ENCODE results near the gene PABPC1L. TPM values are rescaled to one million over a fixed set of nuclear protein-coding genes. Genes with fewer than 3 reads are reported as not detected.
"Not testable (repeated sequence)": the region's sequence is repeated elsewhere in the genome, so short reads cannot be mapped to it uniquely, and the experiment has no call there.

Gene PABPC1L
- total RNA-seq, 1 experiment from 2014 or later: 127 TPM

GRCh38 chr20:44862286-44862685, 47.6 kb upstream of the PABPC1L start:
- no peaks in the 10 kb centered on the region for H3K79me2 ChIP-seq (ENCODE audit: insufficient read depth, low read length)
- H3K9ac ChIP-seq (ENCODE audit: low read length): no peak overlapping the region
- H4K20me1 ChIP-seq (ENCODE audit: insufficient read depth): no peaks in the 10 kb centered on the region
- no peaks in the 10 kb centered on the region for H3K9me2 ChIP-seq (ENCODE audit: insufficient read depth)
- RAD21 ChIA-PET (ENCODE audit: low non-redundant PET in 1 of 2, low total read pairs in 2 of 2, uncharacterized antibody in 2 of 2, unreplicated experiment in 2 of 2): interaction anchor here in 1 of 2 experiments (0.6 kb wide), 1 partner anchor 76 kb away, joined by 5 read pairs; no protein-coding TSS in a partner anchor
- H3K4me3 ChIP-seq (replicated peaks in 1 of 2; ENCODE audit: low read depth in 1 of 2, low read length in 2 of 2): no peak overlapping the region
- TF ChIP-seq POLR2AphosphoS5 (IDR thresholded peaks at IDR 0.05; ENCODE audit: low read depth, low read length): no peak
- no peak for TF ChIP-seq SP1 (IDR thresholded peaks at IDR 0.05; ENCODE audit: low read depth)
- no peak for TF ChIP-seq ATF3 (IDR thresholded peaks at IDR 0.05)
- no peak for DNase-seq (ENCODE audit: low read depth, low spot score)
- no peak overlapping the region for H3K27ac ChIP-seq (ENCODE audit: low read depth, low read length)
- no TSS peak for BruUV-seq (replicated peaks)
- no peaks in the 10 kb centered on the region for H3K9me3 ChIP-seq (ENCODE audit: control insufficient read depth in 1 of 2, insufficient read depth in 1 of 2, low read depth in 1 of 2, low read length in 2 of 2)
- no peak overlapping the region for H3K4me2 ChIP-seq (ENCODE audit: low read length)
- no peak overlapping the region for H2AFZ ChIP-seq (ENCODE audit: low read depth, low read length, poor library complexity, severe bottlenecking)
- peaks cover 0 to 4% of the 10 kb centered on the region in 2 experiments; a peak in 2 of 4 replicates for H3K4me1 ChIP-seq (ENCODE audit: control insufficient read depth in 1 of 2, insufficient read depth in 2 of 2, low read length in 2 of 2)
- intact Hi-C loops (cut with micrococcal nuclease): no loop called here
- no peaks in the 10 kb centered on the region for H3K36me3 ChIP-seq (ENCODE audit: control insufficient read depth in 1 of 2, insufficient read depth in 2 of 2, low read length in 2 of 2)
- CTCF ChIA-PET: no interaction called here
- H3K27me3 ChIP-seq (ENCODE audit: insufficient read depth, low read length): no peaks in the 10 kb centered on the region
- POLR2A ChIA-PET: no interaction called here
- ATAC-seq: no peak

- H4K20me1 ChIP-seq (ENCODE audit: insufficient read depth); H3K27me3 ChIP-seq (ENCODE audit: insufficient read depth, low read length); H2AFZ ChIP-seq (ENCODE audit: low read depth, low read length, poor library complexity, severe bottlenecking); RAD21 ChIA-PET (ENCODE audit: low non-redundant PET in 1 of 2, low total read pairs in 2 of 2, uncharacterized antibody in 2 of 2, unreplicated experiment in 2 of 2); CTCF ChIA-PET; H3K27ac ChIP-seq (ENCODE audit: low read depth, low read length); POLR2A ChIA-PET; H3K4me2 ChIP-seq (ENCODE audit: low read length); H3K79me2 ChIP-seq (ENCODE audit: insufficient read depth, low read length); ATAC-seq; H3K9me3 ChIP-seq (ENCODE audit: control insufficient read depth in 1 of 2, insufficient read depth in 1 of 2, low read depth in 1 of 2, low read length in 2 of 2); H3K4me3 ChIP-seq (replicated peaks in 1 of 2; ENCODE audit: low read depth in 1 of 2, low read length in 2 of 2); BruUV-seq (replicated peaks); H3K36me3 ChIP-seq (ENCODE audit: control insufficient read depth in 1 of 2, insufficient read depth in 2 of 2, low read length in 2 of 2); H3K9me2 ChIP-seq (ENCODE audit: insufficient read depth); H3K4me1 ChIP-seq (ENCODE audit: control insufficient read depth in 1 of 2, insufficient read depth in 2 of 2, low read length in 2 of 2); intact Hi-C loops (cut with micrococcal nuclease); H3K9ac ChIP-seq (ENCODE audit: low read length); DNase-seq (ENCODE audit: low read depth, low spot score): not testable (repeated sequence)
Measured at GRCh38 chr20:44863365-44864084, 46.3 kb upstream of the PABPC1L start.

- H2AFZ ChIP-seq (ENCODE audit: low read depth, low read length, poor library complexity, severe bottlenecking); H3K9me3 ChIP-seq (ENCODE audit: control insufficient read depth in 1 of 2, insufficient read depth in 1 of 2, low read depth in 1 of 2, low read length in 2 of 2); DNase-seq (ENCODE audit: low read depth, low spot score); H3K4me3 ChIP-seq (replicated peaks in 1 of 2; ENCODE audit: low read depth in 1 of 2, low read length in 2 of 2); H3K27me3 ChIP-seq (ENCODE audit: insufficient read depth, low read length); intact Hi-C loops (cut with micrococcal nuclease); POLR2A ChIA-PET; H3K9me2 ChIP-seq (ENCODE audit: insufficient read depth); H3K4me2 ChIP-seq (ENCODE audit: low read length); H4K20me1 ChIP-seq (ENCODE audit: insufficient read depth); H3K27ac ChIP-seq (ENCODE audit: low read depth, low read length); RAD21 ChIA-PET (ENCODE audit: low non-redundant PET in 1 of 2, low total read pairs in 2 of 2, uncharacterized antibody in 2 of 2, unreplicated experiment in 2 of 2); H3K9ac ChIP-seq (ENCODE audit: low read length); H3K4me1 ChIP-seq (ENCODE audit: control insufficient read depth in 1 of 2, insufficient read depth in 2 of 2, low read length in 2 of 2); H3K79me2 ChIP-seq (ENCODE audit: insufficient read depth, low read length); CTCF ChIA-PET; ATAC-seq; H3K36me3 ChIP-seq (ENCODE audit: control insufficient read depth in 1 of 2, insufficient read depth in 2 of 2, low read length in 2 of 2); BruUV-seq (replicated peaks): not testable (repeated sequence)
Measured at GRCh38 chr20:44864493-44864892, 45.4 kb upstream of the PABPC1L start.

All from HCT116 (cell line).